NCI-H1436 treated with DMSO at 0.1 percent for 48 hours (cell line): Measurements from ENCODE around the gene RELL1.
"Not testable (repeated sequence)": the region's sequence is repeated elsewhere in the genome, so short reads cannot be mapped to it uniquely, and the experiment has no call there.

Experiments used
- DNase-seq: peaks from one replicate; lab custom pipeline; 2025; lab: John Stamatoyannopoulos, UW

The RELL1 gene

GRCh38 chr4:37693030-37693429 is 6.9 kb upstream of the RELL1 start:
- DNase-seq = no peak

GRCh38 chr4:37690976-37691375 is 4.8 kb upstream of the RELL1 start:
- no peak for DNase-seq

DNA sequence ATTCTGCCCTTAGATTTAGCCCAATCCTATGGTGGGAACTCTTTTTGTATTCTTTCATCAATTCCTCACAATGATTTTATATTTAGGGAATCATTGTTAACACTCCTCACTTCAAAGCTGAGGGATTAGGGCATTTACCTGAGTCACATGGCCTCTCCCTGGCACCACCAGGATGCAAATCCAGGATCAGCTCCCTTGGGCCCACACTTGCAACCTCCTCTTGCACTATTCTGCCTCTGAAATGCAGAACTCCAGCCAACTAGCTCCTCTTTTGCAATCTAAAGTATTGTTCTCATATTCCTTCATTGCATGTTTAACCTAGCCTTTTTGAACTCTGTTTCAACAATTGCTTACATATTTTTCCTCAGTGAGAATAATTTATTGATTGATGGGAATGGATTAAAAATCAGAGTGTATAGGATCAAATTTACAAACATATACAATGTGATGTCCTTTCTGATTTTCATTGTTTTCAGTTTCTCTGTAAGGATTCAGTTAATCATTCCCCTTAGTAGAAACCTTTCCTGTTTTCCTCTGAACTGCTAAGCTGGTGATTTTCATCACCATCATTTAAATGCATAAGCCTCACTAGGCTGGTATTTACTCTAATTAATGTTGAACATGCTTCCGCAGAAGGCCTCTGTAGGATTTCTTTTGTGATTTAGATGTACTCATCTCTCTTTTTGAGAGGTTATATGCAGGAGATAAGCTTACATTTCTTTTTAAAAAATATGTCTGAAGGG is 3.3 kb upstream of the RELL1 start:
- DNase-seq = no peak

DNA sequence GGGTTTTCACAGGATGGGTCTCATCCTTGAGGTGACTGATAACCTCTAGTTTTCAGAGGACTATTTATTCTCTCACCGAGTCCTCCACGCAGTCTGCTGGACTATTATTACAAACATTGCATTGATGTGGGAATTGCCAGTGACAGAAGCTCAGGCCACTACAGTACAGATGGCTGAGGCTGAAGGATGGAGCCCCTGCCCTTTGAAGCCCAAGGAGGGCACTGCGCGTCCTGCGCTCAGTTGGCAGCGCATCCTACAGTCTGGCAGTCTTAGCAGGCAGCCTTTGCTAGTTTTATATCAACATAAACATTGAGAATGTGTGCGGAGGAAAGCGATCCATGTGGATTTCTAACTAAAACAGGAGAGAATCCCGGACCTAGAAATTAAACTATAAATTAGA is 1.5 kb upstream of the RELL1 start:
- DNase-seq = no peak

- DNase-seq = no peak
Observed at GRCh38 chr4:37687194-37687562, 1.0 kb upstream of the RELL1 start.

- DNase-seq = no peak
Observed at GRCh38 chr4:37685823-37686372, 278 bp downstream of the RELL1 start.

GRCh38 chr4:37685161-37685822 is 884 bp downstream of the RELL1 start:
- DNase-seq = no peak

DNA sequence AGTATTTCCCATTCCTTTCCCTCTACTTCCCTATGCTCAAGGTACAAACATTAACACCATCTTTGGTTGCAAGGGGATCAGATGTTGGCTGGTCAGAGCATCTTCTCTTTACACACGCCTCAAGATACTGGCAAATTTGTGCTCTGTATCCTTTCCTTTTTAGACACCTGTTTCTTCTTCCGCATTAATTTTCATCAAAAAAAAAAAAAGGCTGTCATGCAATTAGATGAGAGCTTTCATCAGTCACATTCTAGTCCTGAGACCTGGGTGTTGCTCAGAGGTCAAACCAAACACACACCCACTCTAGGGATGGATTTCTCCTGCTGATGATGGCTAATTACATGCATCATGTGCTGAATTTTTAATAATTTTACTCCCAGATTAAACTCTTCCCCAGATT is 2.0 kb downstream of the RELL1 start:
- no peak for DNase-seq

DNA sequence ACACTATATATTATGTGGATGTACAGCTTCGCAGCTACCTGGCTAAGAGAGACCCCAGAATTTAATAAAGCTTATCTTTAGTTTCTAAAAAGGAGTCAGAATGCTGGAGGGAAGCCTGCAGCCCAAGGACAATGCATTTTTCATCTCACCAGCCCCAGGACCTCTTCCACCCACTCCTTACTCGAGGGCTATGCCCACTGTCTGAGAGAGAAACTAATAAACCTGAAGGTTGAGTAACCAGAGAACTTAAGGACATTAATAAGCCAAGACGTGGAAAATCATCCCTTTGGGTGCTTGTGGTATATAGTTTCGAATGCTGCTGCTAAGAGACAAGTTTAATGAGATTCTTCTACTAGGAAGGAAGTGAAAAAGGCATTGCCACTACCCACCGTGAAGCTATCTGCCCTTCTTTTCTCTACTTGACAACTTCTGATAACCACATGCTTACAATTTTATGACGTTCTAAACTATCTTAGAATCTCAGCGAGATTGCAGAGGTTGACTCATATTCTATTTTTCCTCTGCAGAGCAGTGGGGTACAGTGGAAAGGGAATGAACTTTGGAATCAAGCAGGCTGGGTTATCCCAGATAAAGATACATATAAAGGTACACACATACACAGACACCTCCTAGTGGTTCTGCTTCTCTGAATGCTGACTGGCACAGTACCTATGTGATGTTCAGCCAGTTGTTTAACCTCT is 3.3 kb downstream of the RELL1 start:
- DNase-seq = no peak

DNA sequence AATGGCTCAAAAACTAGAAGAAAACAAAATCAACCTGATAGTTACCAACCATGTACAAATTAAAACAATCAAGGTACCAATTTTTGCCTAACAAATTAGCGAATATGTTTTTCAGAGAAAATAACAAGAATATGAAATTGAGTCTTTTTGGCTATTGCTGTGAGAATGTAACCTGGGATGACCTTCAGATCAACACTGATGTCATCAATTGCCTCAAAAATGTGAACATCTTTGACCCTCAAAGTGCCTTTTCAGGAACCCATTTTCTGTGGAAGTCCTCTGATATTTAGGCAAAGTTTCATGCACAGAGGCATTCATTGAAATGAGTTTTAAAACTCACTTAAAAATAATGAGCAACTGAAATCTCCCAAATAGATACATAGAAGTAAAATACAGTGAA is 6.1 kb downstream of the RELL1 start:
- no peak for DNase-seq

GRCh38 chr4:37679301-37679700 is 6.9 kb downstream of the RELL1 start:
- DNase-seq = no peak

- DNase-seq = no peak
Observed at GRCh38 chr4:37678624-37679023, 7.6 kb downstream of the RELL1 start.

DNA sequence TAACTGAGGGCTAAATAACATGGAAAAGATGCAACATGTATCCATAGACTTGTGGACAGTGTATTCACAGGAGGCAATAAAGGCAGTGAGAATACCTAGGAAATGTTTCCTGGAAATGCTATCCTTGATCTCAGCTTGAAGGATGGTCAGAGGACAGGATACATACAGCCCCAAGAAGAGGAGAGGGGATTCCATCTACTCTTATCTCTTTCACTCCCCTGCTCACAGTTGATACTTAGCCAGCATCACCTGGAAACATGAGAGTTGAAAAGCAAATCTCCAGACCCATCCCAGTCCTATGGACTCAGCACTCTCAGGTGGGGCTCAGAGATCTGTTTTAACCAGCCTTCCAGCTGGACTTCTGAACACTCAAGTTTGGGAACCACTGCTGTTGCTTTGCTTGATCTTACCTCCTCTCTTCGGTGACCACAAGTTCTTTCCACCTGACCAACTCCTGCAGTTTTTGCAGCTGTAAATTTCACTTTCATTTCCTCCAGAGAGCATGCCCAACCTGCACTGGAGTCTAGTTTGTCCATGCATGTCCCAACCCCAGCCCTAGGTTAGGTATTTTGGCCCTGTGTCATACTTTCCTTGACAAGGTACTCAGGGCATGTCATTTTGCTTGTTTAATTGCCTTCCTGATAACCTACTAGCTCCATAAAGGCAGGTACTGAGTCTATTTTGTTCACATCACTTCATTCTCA is 10.4 kb downstream of the RELL1 start:
- DNase-seq = no peak

DNA sequence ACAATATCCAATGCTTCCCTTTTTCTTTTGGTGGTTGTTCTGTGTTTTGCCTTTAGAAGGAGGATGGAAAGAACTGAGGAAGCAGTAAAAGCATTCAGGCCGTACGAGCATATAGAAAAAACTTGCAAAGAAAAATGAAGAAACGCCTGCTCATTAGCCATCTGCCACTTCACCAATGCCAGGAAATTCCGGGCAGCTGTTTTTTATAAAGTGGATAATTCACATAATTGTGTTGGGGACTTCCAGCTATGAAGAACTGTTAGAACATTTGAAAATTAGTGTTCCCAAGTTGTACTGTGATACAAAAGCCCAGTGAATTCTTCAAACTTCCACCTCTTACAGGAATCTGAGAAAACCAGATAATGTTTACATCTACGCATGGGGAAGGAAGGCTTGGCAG is 11.7 kb downstream of the RELL1 start:
- DNase-seq = no peak

DNA sequence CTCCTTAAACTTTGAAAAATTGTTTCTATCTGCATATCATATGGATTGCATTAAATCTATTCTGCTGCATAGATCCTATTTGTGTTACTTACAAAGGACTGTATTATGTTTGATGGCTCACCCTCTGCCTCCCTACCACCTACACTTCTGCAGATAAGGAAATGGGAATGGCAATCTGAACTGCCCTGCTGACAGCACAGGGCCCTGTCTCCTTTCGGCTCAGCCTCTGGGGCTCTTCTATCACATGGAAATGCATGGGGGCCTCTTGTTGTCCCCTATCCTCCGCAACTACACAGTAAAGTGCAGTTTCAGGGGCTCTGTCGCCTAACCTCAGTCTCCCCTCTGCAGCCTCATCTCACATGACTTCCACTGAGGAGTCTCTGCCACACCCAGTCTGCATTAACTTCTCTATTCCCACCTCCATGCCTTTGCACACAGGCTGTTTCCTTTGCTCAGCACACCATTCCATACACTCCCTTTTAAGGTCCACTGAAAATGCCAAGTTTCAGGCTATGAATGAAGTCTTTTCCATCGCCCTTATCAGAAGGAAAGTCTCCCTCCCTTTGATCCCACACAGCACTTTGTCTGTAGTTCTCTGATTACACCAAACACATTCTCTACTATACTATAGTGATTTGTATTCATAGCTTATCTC is 12.5 kb downstream of the RELL1 start:
- DNase-seq = no peak

- DNase-seq = no peak
Observed at GRCh38 chr4:37671072-37671471, 15.1 kb downstream of the RELL1 start.

- DNase-seq = no peak
Observed at GRCh38 chr4:37670249-37670648, 15.9 kb downstream of the RELL1 start.

DNA sequence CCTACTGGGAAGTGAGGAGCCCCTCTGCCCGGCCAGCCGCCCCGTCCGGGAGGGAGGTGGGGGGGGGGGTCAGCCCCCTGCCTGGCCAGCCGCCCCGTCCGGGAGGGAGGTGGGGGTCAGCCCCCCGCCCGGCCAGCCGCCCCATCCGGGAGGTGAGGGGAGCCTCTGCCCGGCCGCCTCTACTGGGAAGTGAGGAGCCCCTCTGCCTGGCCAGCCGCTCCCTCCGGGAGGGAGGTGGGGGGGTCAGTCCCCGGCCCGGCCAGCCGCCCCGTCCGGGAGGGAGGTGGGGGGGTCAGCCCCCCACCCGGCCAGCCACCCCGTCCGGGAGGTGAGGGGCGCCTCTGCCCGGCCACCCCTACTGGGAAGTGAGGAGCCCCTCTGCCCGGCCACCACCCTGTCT is 17.1 kb downstream of the RELL1 start:
- not testable (repeated sequence) for DNase-seq

GRCh38 chr4:37667197-37668100 is 18.7 kb downstream of the RELL1 start:
- DNase-seq = no peak

- DNase-seq = no peak
Observed at GRCh38 chr4:37666625-37667071, 19.5 kb downstream of the RELL1 start.
